K562 (cell line): Measurements from ENCODE around the gene UBE2J2. TPM values are rescaled to one million over a fixed set of nuclear protein-coding genes. Genes with fewer than 3 reads are reported as not detected.

Experiments used
- ADNP ChIP-seq: fragments of 200-800 bp; sonication (Bioruptor generic); IDR thresholded peaks from 2 replicates; pipeline ENCODE4 v1.6.1; 2016; ENCODE audit warnings: missing genetic modification characterization, missing compliant biosample characterization
- CBFB ChIP-seq: sonication (generic); formaldehyde crosslinking; IDR thresholded peaks from 2 replicates; pipeline ENCODE4 v1.4.0; 2020; ENCODE audit warnings: mild to moderate bottlenecking, missing genetic modification reagents
- CBX1 ChIP-seq: sonication (generic); IDR thresholded peaks from 2 replicates; pipeline ENCODE4 v1.6.1; 2016; ENCODE audit warnings: antibody characterized with exemption, low read depth, mild to moderate bottlenecking
- CREB1 ChIP-seq, 2 experiments: sonication (generic) in 1 of 2; formaldehyde crosslinking in 1 of 2; IDR thresholded peaks; 2 replicates each; pipeline versions ENCODE4 v1.6.1 to v1.8.0; 2012 to 2022; ENCODE audit warnings: inconsistent platforms in 1 of 2, mild to moderate bottlenecking in 1 of 2, missing genetic modification reagents in 1 of 2, moderate library complexity in 1 of 2
- EGR1 ChIP-seq: fragments of 450-650 bp; conservative IDR thresholded peaks from 2 replicates; pipeline ENCODE4 v1.6.1; 2017; ENCODE audit warnings: mild to moderate bottlenecking
- FOXA1 ChIP-seq: fragments of 450-650 bp; IDR thresholded peaks from 2 replicates; pipeline ENCODE4 v1.6.1; 2016; ENCODE audit warnings: mild to moderate bottlenecking, borderline replicate concordance
- FOXK1 ChIP-seq: sonication (generic); formaldehyde crosslinking; IDR thresholded peaks from 2 replicates; pipeline ENCODE4 v1.8.0; 2022; ENCODE audit warnings: missing genetic modification reagents, mild to moderate bottlenecking, borderline replicate concordance
- KAT8 ChIP-seq: fragments of 450-650 bp; IDR thresholded peaks from 2 replicates; pipeline ENCODE4 v1.6.1; 2016; ENCODE audit warnings: low read depth, mild to moderate bottlenecking
- MAFF ChIP-seq: IDR thresholded peaks from 2 replicates; pipeline ENCODE4 v1.6.1; 2012; ENCODE audit warnings: low read length, improper control_type of control experiment
- MEF2A ChIP-seq: IDR thresholded peaks from 2 replicates; pipeline ENCODE4 v1.6.1; 2011; ENCODE audit warnings: low read depth, mild to moderate bottlenecking, low read length, moderate library complexity; ENCODE audit not compliant: control insufficient read depth
- MTA3 ChIP-seq: fragments of 450-650 bp; formaldehyde crosslinking; IDR thresholded peaks from 2 replicates; pipeline ENCODE4 v1.6.1; 2017; ENCODE audit warnings: mild to moderate bottlenecking, borderline replicate concordance
- NCOA1 ChIP-seq: fragments of 450-650 bp; IDR thresholded peaks from 2 replicates; pipeline ENCODE4 v1.6.1; 2016; ENCODE audit warnings: low read depth
- RB1 ChIP-seq: fragments of 450-650 bp; IDR thresholded peaks from 2 replicates; pipeline ENCODE4 v1.6.1; 2017; ENCODE audit warnings: low read depth, mild to moderate bottlenecking
- SUPT5H ChIP-seq: fragments of 450-650 bp; IDR thresholded peaks from 2 replicates; pipeline ENCODE4 v1.6.1; 2016
- UBTF ChIP-seq, 2 experiments: IDR thresholded peaks; 2 replicates each; pipeline ENCODE4 v1.6.1; 2012; ENCODE audit warnings: improper control_type of control experiment in 2 of 2, low read depth in 2 of 2, low read length in 2 of 2, borderline replicate concordance in 1 of 2
- ZC3H8 ChIP-seq: fragments of 450-650 bp; IDR thresholded peaks from 2 replicates; pipeline ENCODE4 v1.6.1; 2017
- ZNF79 ChIP-seq: fragments of 250-450 bp; sonication (Bioruptor Pico); IDR thresholded peaks from 2 replicates; pipeline ENCODE4 v1.4.0; 2020; ENCODE audit warnings: low read depth, mild to moderate bottlenecking, moderate library complexity
- polyA plus RNA-seq, 8 experiments: library from polyadenylated mRNA; depleted of rRNA in 4 of 8; stranded (reverse) in 5 of 8; unstranded in 3 of 8; fragments of >200 nt; fragmentation: Nextera tagmentation in 2 of 8; fragmentation: Illumina TruSeq in 1 of 8; extraction: Ambion mirVana in 2 of 8; extraction: Trizol in 1 of 8; gene quantifications; 2 replicates each; pipeline versions ENCODE4 v1.2.1 to v1.2.3, GENCODE V29; 2011 to 2014; ENCODE audit warnings: inconsistent platforms in 1 of 8, missing spikeins in 1 of 8
- total RNA-seq, 7 experiments: library from RNA; depleted of rRNA in 6 of 7; stranded (reverse); fragments of >200 nt in 6 of 7; fragmentation: Illumina TruSeq in 2 of 7; extraction: Trizol in 2 of 7; gene quantifications; 2 replicates each; pipeline versions ENCODE4 v1.2.1 to v1.2.3, GENCODE V29; 2011 to 2021; ENCODE audit warnings: low replicate concordance in 1 of 7
- TF ChIP-seq, protein P1 (sequence below), 3 experiments: fragments of 200-800 bp in 1 of 3; sonication (Bioruptor generic) in 1 of 3; sonication (generic) in 1 of 3; formaldehyde crosslinking in 1 of 3; IDR thresholded peaks; 2 replicates each; pipeline versions ENCODE4 v1.6.1 to v1.8.0; 2016 to 2022; ENCODE audit warnings: mild to moderate bottlenecking in 2 of 3, missing compliant biosample characterization in 2 of 3, missing genetic modification characterization in 2 of 3, missing genetic modification reagents in 1 of 3
- TF ChIP-seq, protein P2 (sequence below): fragments of 250-450 bp; sonication (Bioruptor Pico); IDR thresholded peaks from 2 replicates; pipeline ENCODE4 v1.9.0; 2021; ENCODE audit warnings: mild to moderate bottlenecking
- TF ChIP-seq, protein P3 (sequence below): fragments of 450-650 bp; IDR thresholded peaks from 2 replicates; pipeline ENCODE4 v1.6.1; 2014; ENCODE audit warnings: low read depth, mild to moderate bottlenecking, moderate library complexity, borderline replicate concordance
- TF ChIP-seq, protein P4 (sequence below): fragments of 450-650 bp; IDR thresholded peaks from 2 replicates; pipeline ENCODE4 v1.6.1; 2016; ENCODE audit warnings: borderline replicate concordance

Gene UBE2J2
- total and polyA plus RNA-seq, 9 of the 15 experiments (the other 6 are each of a cell fraction or from before 2014, with no cell fraction given), result 0.93 to 112 (median 75.5) TPM

- no peak for TF ChIP-seq ADNP
- TF ChIP-seq UBTF (IDR thresholded peaks at IDR 0.05; ENCODE audit: borderline replicate concordance in 1 of 2, low read depth in 2 of 2, low read length in 2 of 2), result peak in 1 of 2 experiments; percentile 53; a peak in 1 of 4 replicates
- no peak for TF ChIP-seq FOXA1
- TF ChIP-seq NCOA1, result no peak
- TF ChIP-seq, protein P1, sequence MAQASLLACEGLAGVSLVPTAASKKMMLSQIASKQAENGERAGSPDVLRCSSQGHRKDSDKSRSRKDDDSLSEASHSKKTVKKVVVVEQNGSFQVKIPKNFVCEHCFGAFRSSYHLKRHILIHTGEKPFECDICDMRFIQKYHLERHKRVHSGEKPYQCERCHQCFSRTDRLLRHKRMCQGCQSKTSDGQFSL (CRISPR knock-in tag; IDR thresholded peaks at IDR 0.05), result no peak
- TF ChIP-seq, protein P1 (tag; IDR thresholded peaks at IDR 0.05), result no peak
- no peak for TF ChIP-seq ZNF79 (CRISPR knock-in tag)
- TF ChIP-seq MEF2A, result no peak
- no peak for TF ChIP-seq KAT8
- TF ChIP-seq, protein P2, sequence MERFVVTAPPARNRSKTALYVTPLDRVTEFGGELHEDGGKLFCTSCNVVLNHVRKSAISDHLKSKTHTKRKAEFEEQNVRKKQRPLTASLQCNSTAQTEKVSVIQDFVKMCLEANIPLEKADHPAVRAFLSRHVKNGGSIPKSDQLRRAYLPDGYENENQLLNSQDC, result no peak
- TF ChIP-seq EGR1, result peak; percentile 84
- peak; percentile 82 for TF ChIP-seq CREB1 (IDR thresholded peaks at IDR 0.05)
- TF ChIP-seq CREB1 (CRISPR knock-in tag; IDR thresholded peaks at IDR 0.05), result peak; percentile 82
- no peak for TF ChIP-seq CBFB (CRISPR knock-in tag)
- TF ChIP-seq ZC3H8, result no peak
- TF ChIP-seq SUPT5H, result peak; percentile 86
- no peak for TF ChIP-seq FOXK1 (CRISPR knock-in tag)
- TF ChIP-seq, protein P3, sequence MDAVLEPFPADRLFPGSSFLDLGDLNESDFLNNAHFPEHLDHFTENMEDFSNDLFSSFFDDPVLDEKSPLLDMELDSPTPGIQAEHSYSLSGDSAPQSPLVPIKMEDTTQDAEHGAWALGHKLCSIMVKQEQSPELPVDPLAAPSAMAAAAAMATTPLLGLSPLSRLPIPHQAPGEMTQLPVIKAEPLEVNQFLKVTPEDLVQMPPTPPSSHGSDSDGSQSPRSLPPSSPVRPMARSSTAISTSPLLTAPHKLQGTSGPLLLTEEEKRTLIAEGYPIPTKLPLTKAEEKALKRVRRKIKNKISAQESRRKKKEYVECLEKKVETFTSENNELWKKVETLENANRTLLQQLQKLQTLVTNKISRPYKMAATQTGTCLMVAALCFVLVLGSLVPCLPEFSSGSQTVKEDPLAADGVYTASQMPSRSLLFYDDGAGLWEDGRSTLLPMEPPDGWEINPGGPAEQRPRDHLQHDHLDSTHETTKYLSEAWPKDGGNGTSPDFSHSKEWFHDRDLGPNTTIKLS, result peak; percentile 38; the same call in 1 of the 2 replicates
- peak; percentile 87; the same call in 1 of the 2 replicates for TF ChIP-seq CBX1
- peak; percentile 84 for TF ChIP-seq MTA3
- TF ChIP-seq RB1, result peak; percentile 78
- TF ChIP-seq, protein P4, sequence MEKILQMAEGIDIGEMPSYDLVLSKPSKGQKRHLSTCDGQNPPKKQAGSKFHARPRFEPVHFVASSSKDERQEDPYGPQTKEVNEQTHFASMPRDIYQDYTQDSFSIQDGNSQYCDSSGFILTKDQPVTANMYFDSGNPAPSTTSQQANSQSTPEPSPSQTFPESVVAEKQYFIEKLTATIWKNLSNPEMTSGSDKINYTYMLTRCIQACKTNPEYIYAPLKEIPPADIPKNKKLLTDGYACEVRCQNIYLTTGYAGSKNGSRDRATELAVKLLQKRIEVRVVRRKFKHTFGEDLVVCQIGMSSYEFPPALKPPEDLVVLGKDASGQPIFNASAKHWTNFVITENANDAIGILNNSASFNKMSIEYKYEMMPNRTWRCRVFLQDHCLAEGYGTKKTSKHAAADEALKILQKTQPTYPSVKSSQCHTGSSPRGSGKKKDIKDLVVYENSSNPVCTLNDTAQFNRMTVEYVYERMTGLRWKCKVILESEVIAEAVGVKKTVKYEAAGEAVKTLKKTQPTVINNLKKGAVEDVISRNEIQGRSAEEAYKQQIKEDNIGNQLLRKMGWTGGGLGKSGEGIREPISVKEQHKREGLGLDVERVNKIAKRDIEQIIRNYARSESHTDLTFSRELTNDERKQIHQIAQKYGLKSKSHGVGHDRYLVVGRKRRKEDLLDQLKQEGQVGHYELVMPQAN, result no peak; the same call in 1 of the 2 replicates
- no peak for TF ChIP-seq MAFF
Observed at GRCh38 chr1:1231400-1232207, 42.0 kb downstream of the UBE2J2 start, which contains the start of gene SDF4 (continued).
